Measurements from ENCODE around the gene ING3. TPM values are rescaled to one million over a fixed set of nuclear protein-coding genes. Genes with fewer than 3 reads are reported as not detected.
A peak's percentile ranks its signal among the peaks of the same experiment; 100 is the strongest.

ING3 gene
- total and polyA plus RNA-seq, 9 of the 15 experiments (the other 6 are each of a cell fraction or from before 2014, with no cell fraction given): 22.8 to 233 (median 50.4) TPM

- TF ChIP-seq RAD51 (IDR thresholded peaks at IDR 0.05; ENCODE audit: borderline replicate concordance, low read depth) (no peak), CBX8 (IDR thresholded peaks at IDR 0.05; ENCODE audit: borderline replicate concordance, extremely low read depth, low read depth, low read length, poor library complexity, severe bottlenecking) (no peak), ZNF324 (CRISPR knock-in tag; IDR thresholded peaks at IDR 0.05) (no peak), CREB3 (tag; conservative IDR thresholded peaks at IDR 0.05; ENCODE audit: low read depth) (no peak), SMAD4 (CRISPR knock-in tag; conservative IDR thresholded peaks at IDR 0.05) (peak; percentile 47; the same call in 1 of the 2 replicates), ETV6 (IDR thresholded peaks at IDR 0.05; ENCODE audit: borderline replicate concordance in 1 of 2, low read depth in 2 of 2, low read length in 1 of 2) (no peak), ETV6 (CRISPR knock-in tag; IDR thresholded peaks at IDR 0.05; ENCODE audit: borderline replicate concordance) (no peak), PKNOX1 (IDR thresholded peaks at IDR 0.05) (no peak), ZNF12 (CRISPR knock-in tag; IDR thresholded peaks at IDR 0.05) (peak; percentile 83), ZNF655 (CRISPR knock-in tag; IDR thresholded peaks at IDR 0.05) (no peak), KAT8 (IDR thresholded peaks at IDR 0.05; ENCODE audit: low read depth) (no peak), ELF4 (CRISPR knock-in tag; IDR thresholded peaks at IDR 0.05) (no peak), U2AF1 (optimal IDR thresholded peaks at IDR 0.05; ENCODE audit: low read depth, low read length) (no peak), BCLAF1 (IDR thresholded peaks at IDR 0.05; ENCODE audit: borderline replicate concordance in 1 of 2, control insufficient read depth in 1 of 2, low read depth in 2 of 2, low read length in 1 of 2) (no peak; a peak in 1 of 4 replicates), SAP30 (IDR thresholded peaks at IDR 0.05; ENCODE audit: borderline replicate concordance, insufficient read depth, low read depth, low read length, poor library complexity, severe bottlenecking) (no peak), WHSC1 (IDR thresholded peaks at IDR 0.05; ENCODE audit: low read length) (no peak), MAZ (CRISPR knock-in tag; conservative IDR thresholded peaks at IDR 0.05 in 1 of 2, IDR thresholded peaks at IDR 0.05 in 1 of 2) (peak in 1 of 2 experiments; percentile 43; a peak in 1 of 4 replicates), MEF2A (IDR thresholded peaks at IDR 0.05; ENCODE audit: control insufficient read depth, low read depth, low read length) (no peak)
These were observed 43.1 kb downstream of the ING3 start (continued) for GRCh38 chr7:120993553-120994191.
